ENCODE data around the gene S1PR4. TPM values are rescaled to one million over a fixed set of nuclear protein-coding genes. Genes with fewer than 3 reads are reported as not detected.
A peak's percentile ranks its signal among the peaks of the same experiment; 100 is the strongest.

S1PR4 gene
- total and polyA plus RNA-seq, 9 of the 15 experiments (the other 6 are each of a cell fraction or from before 2014, with no cell fraction given), result 0.27 TPM; not detected in 8

GRCh38 chr19:3210347-3211017 is 31.9 kb downstream of the S1PR4 start (continued):
- TF ChIP-seq NKRF (IDR thresholded peaks at IDR 0.05; ENCODE audit: borderline replicate concordance) (peak; percentile 40; the same call in 1 of the 2 replicates), XRCC5 (IDR thresholded peaks at IDR 0.05; ENCODE audit: low read depth, low read length) (0 out of 2 replicates have a peak, but pooled peaks have one; percentile 84), MAZ (CRISPR knock-in tag; conservative IDR thresholded peaks at IDR 0.05 in 1 of 2, IDR thresholded peaks at IDR 0.05 in 1 of 2) (0 out of 4 replicates have a peak, but pooled peaks of 1 of the 2 experiments have one; percentile 23), GMEB1 (CRISPR knock-in tag; IDR thresholded peaks at IDR 0.05) (no peak), POLR2B (IDR thresholded peaks at IDR 0.05; ENCODE audit: low read depth, partially characterized antibody) (peak; percentile 60), POLR2AphosphoS5 (IDR thresholded peaks at IDR 0.05; ENCODE audit: control insufficient read depth, insufficient read depth, low read depth, low read length) (peak; percentile 25; the same call in 1 of the 2 replicates), MITF (IDR thresholded peaks at IDR 0.05) (no peak), CREB5 (CRISPR knock-in tag; IDR thresholded peaks at IDR 0.05) (no peak), MIER1 (IDR thresholded peaks at IDR 0.05; ENCODE audit: low read depth) (no peak), ZNF695 (CRISPR knock-in tag; IDR thresholded peaks at IDR 0.05) (no peak), PHF21A (IDR thresholded peaks at IDR 0.05; ENCODE audit: borderline replicate concordance, low read depth) (no peak), ARID1B (IDR thresholded peaks at IDR 0.05) (no peak), CTCF (IDR thresholded peaks at IDR 0.05 in 2 of 3, conservative IDR thresholded peaks at IDR 0.05 in 1 of 3; ENCODE audit: insufficient read depth in 2 of 3, low read depth in 1 of 3, low read length in 3 of 3) (peak; percentile 70 to 82 (median 78)), SREBF2 (CRISPR knock-in tag; IDR thresholded peaks at IDR 0.05) (no peak), ESRRB (CRISPR knock-in tag; IDR thresholded peaks at IDR 0.05; ENCODE audit: borderline replicate concordance) (no peak)
- TF ChIP-seq, protein P1, sequence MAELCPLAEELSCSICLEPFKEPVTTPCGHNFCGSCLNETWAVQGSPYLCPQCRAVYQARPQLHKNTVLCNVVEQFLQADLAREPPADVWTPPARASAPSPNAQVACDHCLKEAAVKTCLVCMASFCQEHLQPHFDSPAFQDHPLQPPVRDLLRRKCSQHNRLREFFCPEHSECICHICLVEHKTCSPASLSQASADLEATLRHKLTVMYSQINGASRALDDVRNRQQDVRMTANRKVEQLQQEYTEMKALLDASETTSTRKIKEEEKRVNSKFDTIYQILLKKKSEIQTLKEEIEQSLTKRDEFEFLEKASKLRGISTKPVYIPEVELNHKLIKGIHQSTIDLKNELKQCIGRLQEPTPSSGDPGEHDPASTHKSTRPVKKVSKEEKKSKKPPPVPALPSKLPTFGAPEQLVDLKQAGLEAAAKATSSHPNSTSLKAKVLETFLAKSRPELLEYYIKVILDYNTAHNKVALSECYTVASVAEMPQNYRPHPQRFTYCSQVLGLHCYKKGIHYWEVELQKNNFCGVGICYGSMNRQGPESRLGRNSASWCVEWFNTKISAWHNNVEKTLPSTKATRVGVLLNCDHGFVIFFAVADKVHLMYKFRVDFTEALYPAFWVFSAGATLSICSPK (IDR thresholded peaks at IDR 0.05; ENCODE audit: borderline replicate concordance), result no peak

All from K562 (cell line).